Activated B cell treated with CpG ODN at 0.5 μM for 24 hours (primary cell): Measurements from ENCODE around the gene SF3B4. TPM values are rescaled to one million over a fixed set of nuclear protein-coding genes. Genes with fewer than 3 reads are reported as not detected.

Experiments used
- ATAC-seq: fragments of 200-7000 bp; cut with Tn5 transposase; one replicate; pipeline ENCODE4 v1.10.0; 2021; ENCODE audit warnings: low read depth, mild to moderate bottlenecking, moderate library complexity
- CTCF ChIA-PET: fragments of 350-600 bp; sonication (Branson Sonifier 250); formaldehyde crosslinking; loops from one replicate; lab custom pipeline; 2021; ENCODE audit warnings: antibody characterized with exemption; lab: Charles Lee
- POLR2A ChIA-PET: fragments of 350-600 bp; sonication (Branson Sonifier 250); formaldehyde crosslinking; loops from one replicate; lab custom pipeline; 2021; ENCODE audit warnings: antibody characterized with exemption; lab: Charles Lee
- DNase-seq: peaks from one replicate; pipeline ENCODE4 v3.0.0; 2022
- H3K27ac Mint-ChIP-seq: one replicate; pipeline ENCODE4 v1.8.0; 2020; ENCODE audit warnings: mixed read lengths
- H3K27me3 Mint-ChIP-seq: one replicate; pipeline ENCODE4 v1.8.0; 2021; ENCODE audit warnings: mixed read lengths
- H3K36me3 Mint-ChIP-seq: one replicate; pipeline ENCODE4 v1.8.0; 2021; ENCODE audit warnings: low read depth, mixed read lengths
- H3K4me1 Mint-ChIP-seq: one replicate; pipeline ENCODE4 v1.8.0; 2021; ENCODE audit warnings: mixed read lengths
- H3K4me3 Mint-ChIP-seq: one replicate; pipeline ENCODE4 v1.8.0; 2020; ENCODE audit warnings: mild to moderate bottlenecking, mixed read lengths
- H3K9me3 Mint-ChIP-seq: one replicate; pipeline ENCODE4 v1.8.0; 2020; ENCODE audit warnings: mixed read lengths
- CTCF ChIP-seq: fragments of 200-600 bp; IDR thresholded peaks from one replicate; pipeline ENCODE4 v1.8.0; 2022; ENCODE audit warnings: antibody characterized with exemption, mild to moderate bottlenecking
- intact Hi-C: fragments of 100-400 bp; cut with micrococcal nuclease; formaldehyde crosslinking; loops from one replicate; pipeline ENCODE4 v1.15.1; 2024
- total RNA-seq: library from RNA; stranded (reverse); gene quantifications from 2 replicates; pipeline ENCODE4 v1.2.3, GENCODE V29; 2022

SF3B4 gene
- total RNA-seq, 1 donor from 2014 or later = 80.8 TPM

DNA sequence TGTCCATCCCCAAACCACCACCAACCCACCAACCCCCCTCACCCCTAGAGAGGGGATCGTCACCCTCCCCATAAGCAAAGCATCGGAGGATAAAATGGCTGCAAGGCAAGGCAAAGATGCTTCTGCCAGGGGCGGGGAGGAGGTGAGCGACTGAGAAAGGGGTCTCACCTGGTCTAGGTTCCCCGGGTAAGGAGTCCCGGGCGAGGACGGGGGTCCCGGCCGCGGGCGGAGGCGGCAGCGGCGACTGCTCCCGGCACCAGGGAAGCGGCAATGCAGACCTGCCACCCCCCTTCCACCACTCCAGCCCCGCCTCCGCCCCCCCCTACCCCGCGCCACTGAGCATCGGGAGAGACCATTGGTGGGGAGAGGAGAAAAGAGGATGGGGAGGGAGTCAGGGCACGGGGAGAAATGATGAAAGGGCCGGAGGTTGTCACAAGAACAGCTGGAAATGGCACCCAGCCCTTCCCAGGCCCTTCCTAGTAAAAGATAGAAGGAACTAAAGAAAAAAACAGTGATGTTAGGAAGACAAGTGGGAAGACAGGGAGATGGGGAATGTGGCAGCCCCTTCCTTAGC, 9.9 kb downstream of the SF3B4 start, which contains the start of gene SV2A:
Gene SV2A, minus strand, starts transcription at position 274 of the 574 bp plus-strand sequence. CDS start 4,004 bp downstream, outside the sequence.
- Mint-ChIP-seq H3K9me3 (no peaks in the 10 kb centered on the region), H3K4me3 (peak within 1 kb of the TSS; percentile 19), H3K27ac (no peak within 1 kb of the TSS), H3K4me1 (peaks cover 23% of the 10 kb centered on the region), H3K27me3 (peaks cover 26% of the 10 kb centered on the region), H3K36me3 (peaks cover 11% of the 10 kb centered on the region)
- TF ChIP-seq CTCF = no peak
- DNase-seq = no peak
- ChIA-PET POLR2A (no interaction called here), CTCF (no interaction called here)
- no peak for ATAC-seq
- intact Hi-C loops = no loop called here

- peaks cover 5% of the 10 kb centered on the region for H3K36me3 Mint-ChIP-seq
- H3K27me3 Mint-ChIP-seq = peaks cover 26% of the 10 kb centered on the region
- no peaks in the 10 kb centered on the region for H3K9me3 Mint-ChIP-seq
- DNase-seq (no peak), ATAC-seq (no peak)
- H3K4me1 Mint-ChIP-seq = peaks cover 23% of the 10 kb centered on the region
- intact Hi-C loops = no loop called here
- H3K27ac Mint-ChIP-seq = no peak overlapping the region
- no peak for TF ChIP-seq CTCF
- POLR2A ChIA-PET = interaction anchor here (2.9 kb wide), 1 partner anchor 29 kb away, joined by 17 read pairs; a partner anchor contains a TSS
- H3K4me3 Mint-ChIP-seq = peak overlapping the region; percentile 19
- CTCF ChIA-PET = no interaction called here
These were observed 10.7 kb downstream of the SF3B4 start for GRCh38 chr1:149916898-149917252.

- POLR2A ChIA-PET = interaction anchor here (2.9 kb wide), 1 partner anchor 28 kb away, joined by 17 read pairs; a partner anchor contains a TSS
- no peaks in the 10 kb centered on the region for H3K36me3 Mint-ChIP-seq
- H3K9me3 Mint-ChIP-seq = no peaks in the 10 kb centered on the region
- peaks cover 23% of the 10 kb centered on the region for H3K4me1 Mint-ChIP-seq
- no peak for TF ChIP-seq CTCF
- H3K27ac Mint-ChIP-seq = no peak overlapping the region
- DNase-seq (no peak), ATAC-seq (no peak)
- intact Hi-C loops = no loop called here
- CTCF ChIA-PET = no interaction called here
- H3K4me3 Mint-ChIP-seq = no peak overlapping the region
- H3K27me3 Mint-ChIP-seq = peaks cover 26% of the 10 kb centered on the region
These were observed 11.3 kb downstream of the SF3B4 start for GRCh38 chr1:149916193-149916897.

DNA sequence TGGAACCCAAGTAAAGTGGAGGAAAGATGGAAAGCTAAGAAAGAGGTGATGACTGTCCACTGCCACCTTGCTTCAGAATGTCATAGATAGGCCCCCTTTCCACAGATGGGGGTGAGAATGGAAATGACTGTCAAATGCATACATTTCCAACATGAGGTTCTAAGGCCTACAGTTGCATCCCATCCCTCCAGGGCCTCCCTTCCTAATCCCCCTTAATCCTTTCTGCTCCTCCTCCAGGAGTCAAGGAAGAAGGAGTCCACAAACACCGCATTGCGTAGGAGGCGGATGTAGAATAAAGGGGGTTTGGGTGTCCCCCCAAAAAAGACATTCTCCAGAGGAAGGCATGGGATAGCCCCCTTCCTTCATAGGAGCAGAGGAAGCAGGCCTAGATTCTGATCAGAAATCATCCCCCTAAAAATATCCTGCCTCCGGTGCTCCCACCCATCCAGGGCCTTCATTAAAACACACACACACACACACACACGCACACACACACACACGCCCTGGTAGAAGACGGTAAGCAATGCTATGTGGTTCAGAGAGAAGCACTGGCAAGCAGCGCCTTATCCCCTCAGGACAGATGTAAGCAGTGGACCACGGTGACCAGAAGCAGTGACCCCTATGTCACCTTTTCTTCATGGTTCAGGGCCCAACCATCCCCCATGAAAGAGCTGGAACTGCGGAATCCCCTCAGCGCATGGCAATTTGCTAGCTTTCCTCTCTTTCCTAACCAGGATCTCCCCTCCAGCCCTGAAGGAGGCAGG, 12.0 kb downstream of the SF3B4 start:
- intact Hi-C loops = no loop called here
- Mint-ChIP-seq H3K4me3 (no peak overlapping the region), H3K27ac (no peak overlapping the region), H3K4me1 (peaks cover 23% of the 10 kb centered on the region), H3K27me3 (peaks cover 26% of the 10 kb centered on the region), H3K36me3 (no peaks in the 10 kb centered on the region), H3K9me3 (no peaks in the 10 kb centered on the region)
- CTCF ChIA-PET = no interaction called here
- DNase-seq (no peak), ATAC-seq (no peak)
- TF ChIP-seq CTCF = no peak
- POLR2A ChIA-PET = interaction anchor here (2.9 kb wide), 1 partner anchor 28 kb away, joined by 17 read pairs; a partner anchor contains a TSS

DNA sequence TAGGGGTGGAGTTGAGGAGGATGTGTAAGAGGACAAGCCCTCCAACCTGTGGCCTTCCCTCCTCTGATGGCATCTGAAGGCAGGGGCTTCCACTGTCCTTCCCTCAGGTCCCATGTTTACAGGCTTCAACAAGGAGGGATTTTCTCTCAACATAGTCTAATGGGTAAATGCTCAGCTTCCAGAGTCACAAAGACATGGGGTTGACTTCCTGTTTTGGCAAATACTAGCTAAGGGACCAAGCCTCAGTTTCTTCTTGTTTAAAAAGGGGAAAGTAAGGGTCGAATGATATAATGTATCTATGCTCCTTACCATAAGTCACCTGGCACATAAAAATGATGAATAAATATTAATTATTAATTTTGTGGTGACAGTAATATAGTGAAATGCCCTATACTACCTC, 13.1 kb downstream of the SF3B4 start:
- ATAC-seq (no peak), DNase-seq (no peak)
- ChIA-PET CTCF (no interaction called here), POLR2A (interaction anchor here (0.6 to 2.9 kb wide), 2 partner anchors 13 to 27 kb away, joined by 3 to 17 read pairs; a partner anchor contains a TSS)
- peaks cover 23% of the 10 kb centered on the region for H3K4me1 Mint-ChIP-seq
- intact Hi-C loops = no loop called here
- no peak overlapping the region for H3K27ac Mint-ChIP-seq
- H3K36me3 Mint-ChIP-seq = no peaks in the 10 kb centered on the region
- TF ChIP-seq CTCF = no peak
- no peaks in the 10 kb centered on the region for H3K9me3 Mint-ChIP-seq
- H3K27me3 Mint-ChIP-seq = peaks cover 28% of the 10 kb centered on the region
- H3K4me3 Mint-ChIP-seq = no peak overlapping the region
